GM19467 (cell line): ENCODE results near the gene GOLGA6A.
"Not testable (repeated sequence)": the region's sequence is repeated elsewhere in the genome, so short reads cannot be mapped to it uniquely, and the experiment has no call there.

ENCODE experiments used
- ATAC-seq: cut with Tn5 transposase; IDR thresholded peaks from one replicate; pipeline ENCODE4 v1.9.1; 2021; ENCODE audit warnings: mild to moderate bottlenecking, moderate library complexity; ENCODE audit not compliant: unreplicated experiment

Gene GOLGA6A

DNA sequence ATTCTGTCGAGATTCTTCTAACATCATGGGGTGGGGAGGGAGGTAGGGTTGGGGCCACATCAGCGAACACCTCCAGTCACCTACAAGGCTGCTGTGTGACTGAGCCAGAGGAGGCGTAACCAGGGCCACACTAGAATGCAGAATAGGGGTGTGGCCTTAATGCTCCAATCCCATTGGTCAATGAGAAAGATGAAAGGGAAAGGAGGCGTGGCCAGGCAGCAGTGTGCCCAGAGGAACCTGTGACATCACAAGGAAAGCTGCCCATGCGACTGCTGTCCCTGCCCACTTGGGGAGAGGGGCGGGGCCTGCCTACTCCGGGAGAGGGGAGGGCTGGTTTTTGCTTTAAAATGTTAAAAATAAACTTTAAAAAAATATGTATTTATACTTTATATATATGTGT lies at the start of gene GOLGA6A:
GOLGA6A (minus strand) TSS at position 101 of the 400 bp plus-strand sequence; CDS start at position 60, 41 bp downstream.
- ATAC-seq, result not testable (repeated sequence)

DNA sequence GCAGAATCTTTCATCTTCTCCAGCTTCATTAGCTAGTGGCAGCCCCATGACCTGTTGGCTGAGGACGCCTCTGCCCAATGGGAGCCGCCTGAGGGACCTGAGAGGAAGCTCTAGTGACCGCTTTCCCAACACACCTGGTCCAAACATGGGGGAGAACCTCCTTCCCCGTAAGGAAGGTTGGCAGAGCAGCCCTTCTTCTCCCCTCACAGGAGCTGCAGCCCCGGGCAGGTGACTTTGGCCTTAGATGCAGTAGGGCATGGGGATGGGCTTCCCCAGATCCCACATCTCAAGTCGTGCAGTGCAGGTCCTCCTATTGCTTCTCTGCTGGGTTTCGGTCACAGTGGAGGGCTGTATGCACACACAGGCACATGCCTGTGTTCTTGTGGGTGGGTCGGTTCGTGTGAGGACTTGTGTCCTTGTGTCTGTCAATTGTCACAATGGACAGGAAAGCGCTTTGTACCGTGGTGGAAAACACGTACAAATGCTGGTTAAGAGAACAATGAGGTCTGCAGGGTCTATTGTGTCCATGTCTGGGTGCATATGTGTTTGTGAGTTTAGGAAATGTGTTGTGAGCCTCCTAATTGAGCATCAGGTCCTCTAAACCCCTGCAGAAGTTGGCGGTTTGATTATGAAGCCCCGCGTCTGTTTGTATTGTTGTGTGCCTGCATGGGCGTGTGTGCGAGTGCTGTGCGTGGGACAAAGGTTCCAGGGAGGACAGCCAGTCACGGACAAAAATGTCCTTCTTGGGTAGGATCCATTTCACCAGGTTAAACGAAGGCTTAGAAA lies 49.5 kb upstream of the GOLGA6A start:
- no peak for ATAC-seq

DNA sequence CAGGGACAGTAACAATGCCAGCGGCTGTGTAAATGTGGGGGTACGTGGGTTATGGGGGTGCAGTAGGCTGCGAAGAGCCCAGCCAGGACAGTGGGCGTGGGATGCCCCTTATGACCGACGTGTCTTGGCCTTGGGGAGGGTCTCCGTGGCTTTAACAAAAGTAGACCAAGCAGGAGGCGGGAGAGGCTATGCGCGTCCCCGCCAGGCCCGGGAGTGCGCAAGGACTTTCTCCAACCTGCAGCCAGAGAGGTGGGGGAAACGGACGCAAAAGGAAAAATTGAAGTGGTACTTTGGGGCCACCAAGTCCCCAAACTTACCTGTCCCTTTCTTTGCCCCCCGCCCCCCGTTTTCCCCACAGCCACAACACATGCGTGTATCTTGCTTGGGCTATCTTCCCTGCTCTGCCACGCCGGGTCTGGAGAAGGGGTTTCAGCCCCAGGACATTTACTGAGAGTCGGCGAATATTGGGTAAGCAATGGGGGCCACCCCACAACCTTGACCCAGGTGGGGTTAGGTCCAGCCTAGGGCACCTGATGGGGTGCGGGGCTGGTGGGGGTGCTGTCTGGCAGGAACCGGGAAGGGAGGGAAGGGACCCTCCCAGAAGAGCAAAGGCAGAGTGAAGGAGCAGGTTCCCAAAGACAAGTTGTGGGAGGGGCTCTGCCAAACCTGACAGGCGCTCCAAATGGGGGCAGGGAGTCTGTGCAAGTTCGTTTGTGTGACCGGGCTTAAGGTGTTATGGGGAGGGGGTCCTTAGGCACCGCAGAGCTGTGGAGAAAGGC lies 48.7 kb upstream of the GOLGA6A start:
- no peak for ATAC-seq

GRCh38 chr15:74130155-74130848 lies 48.0 kb upstream of the GOLGA6A start, which contains the start of gene ISLR2:
ISLR2 (plus strand) TSS chr15:74130586; CDS start chr15:74132755, 2,169 bp downstream.
- ATAC-seq, result no peak

- no peak for ATAC-seq
These were observed 47.3 kb upstream of the GOLGA6A start for GRCh38 chr15:74129586-74130154.

DNA sequence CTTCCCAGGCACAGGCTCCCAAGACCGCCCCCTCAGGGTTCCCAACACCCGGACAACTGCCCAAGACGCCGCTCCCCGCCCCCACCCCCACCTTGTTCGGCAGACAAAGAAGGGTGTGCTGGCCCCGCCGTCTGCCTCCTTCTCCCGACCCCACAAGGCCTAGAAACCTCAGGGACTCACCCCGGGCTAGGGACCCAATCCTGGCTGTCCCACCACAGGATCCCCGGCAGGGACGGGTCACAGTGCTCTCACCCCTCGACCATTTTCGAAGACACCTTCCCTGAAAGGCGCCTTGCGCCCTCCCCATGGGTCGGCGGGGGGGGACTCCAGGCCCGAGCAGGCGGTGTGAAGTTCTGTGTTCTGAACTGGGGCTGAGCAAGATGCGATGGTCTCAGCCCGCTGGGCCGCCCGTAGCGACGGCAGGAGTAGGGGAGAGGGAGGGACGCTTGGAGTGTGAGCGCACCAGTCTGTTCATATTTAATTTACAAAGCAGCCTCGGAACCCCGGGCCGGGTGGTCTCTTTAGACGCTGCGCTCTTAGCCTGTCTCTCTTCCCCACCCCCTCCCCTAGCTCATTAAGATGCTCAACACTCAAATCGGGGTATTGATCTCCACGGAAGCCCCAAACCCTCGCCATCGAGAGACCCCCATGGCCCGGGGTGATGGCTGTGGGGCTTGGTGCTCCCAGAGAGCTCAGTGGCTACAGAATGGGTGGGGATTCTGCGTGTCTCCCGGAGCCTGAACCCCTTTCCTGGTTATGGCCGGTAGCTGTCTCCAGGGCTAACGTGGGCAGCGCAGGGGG lies 46.6 kb upstream of the GOLGA6A start:
- no peak for ATAC-seq

DNA sequence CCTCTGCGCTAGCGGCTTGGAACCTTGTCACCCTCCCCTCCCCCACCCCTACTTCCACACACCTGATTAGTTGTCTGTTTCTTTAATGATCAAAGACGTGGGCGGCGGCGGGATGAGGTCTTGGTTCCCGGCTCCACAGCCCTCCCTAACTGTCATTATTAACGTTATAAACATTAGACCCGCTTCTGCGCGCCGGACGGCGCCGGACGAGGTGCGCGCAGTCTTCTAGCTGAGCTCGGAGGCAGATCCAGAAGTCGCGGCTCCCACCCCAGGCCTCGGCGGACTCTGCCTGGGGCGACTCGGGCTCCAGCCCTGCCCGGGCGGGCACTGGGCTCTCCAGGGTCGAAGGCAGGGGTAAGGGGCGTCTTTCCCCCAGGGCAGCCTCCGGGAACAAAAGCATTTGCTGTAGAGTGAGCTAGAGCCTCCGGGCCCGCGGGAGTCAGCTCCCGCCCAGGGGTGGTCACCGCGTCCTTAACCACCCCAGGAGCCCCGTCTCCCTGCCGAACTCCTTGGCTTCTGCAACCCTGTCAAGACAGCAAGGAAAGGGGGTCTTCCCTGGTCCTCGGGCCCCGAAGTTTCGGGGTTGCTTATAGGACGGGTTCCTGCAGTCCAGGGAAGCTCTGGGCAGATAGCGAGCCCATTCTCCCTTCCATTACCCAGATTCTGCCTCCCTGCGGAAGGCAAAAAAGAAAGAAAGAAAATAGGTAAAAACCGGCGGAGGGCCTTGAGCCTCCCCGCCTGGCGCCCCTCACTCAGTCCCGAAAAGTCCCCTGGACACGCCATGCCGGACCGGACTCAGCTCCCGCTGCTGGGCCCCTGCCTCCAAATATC lies 45.8 kb upstream of the GOLGA6A start:
- no peak for ATAC-seq

DNA sequence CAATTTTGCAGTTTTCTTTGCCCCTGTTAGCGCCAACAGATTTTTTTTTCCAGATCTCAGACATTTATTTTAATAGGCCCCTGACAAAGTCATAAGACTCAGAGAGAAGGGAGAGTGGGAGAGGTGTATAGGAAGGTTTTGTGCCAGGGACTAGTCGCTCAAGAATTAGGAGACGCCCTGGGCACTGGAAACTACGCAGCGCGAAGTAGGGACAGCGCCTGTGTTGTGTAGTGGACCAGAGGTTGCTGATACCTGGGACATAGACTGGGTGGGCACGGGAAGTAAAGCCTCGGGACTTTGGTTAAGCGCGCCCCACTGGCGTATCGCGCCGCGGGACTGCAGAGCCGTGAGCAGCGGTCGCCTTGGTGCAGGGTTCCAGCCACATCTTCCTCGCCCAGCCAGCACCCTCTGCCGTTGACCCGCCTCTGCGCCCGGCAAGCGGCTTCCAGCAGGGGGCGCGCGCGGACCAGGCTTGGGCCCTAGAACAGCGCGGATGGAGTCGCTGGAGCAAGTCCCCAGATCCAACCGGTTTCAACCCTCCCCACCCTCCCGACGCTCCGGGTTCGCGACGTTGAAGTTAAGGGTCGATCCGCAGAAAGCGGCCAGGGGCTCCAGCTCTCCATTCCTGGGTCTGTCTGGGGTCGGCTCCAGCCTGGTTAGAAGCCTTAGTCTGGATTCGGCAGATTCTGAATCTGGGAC lies 45.1 kb upstream of the GOLGA6A start:
- ATAC-seq, result no peak

DNA sequence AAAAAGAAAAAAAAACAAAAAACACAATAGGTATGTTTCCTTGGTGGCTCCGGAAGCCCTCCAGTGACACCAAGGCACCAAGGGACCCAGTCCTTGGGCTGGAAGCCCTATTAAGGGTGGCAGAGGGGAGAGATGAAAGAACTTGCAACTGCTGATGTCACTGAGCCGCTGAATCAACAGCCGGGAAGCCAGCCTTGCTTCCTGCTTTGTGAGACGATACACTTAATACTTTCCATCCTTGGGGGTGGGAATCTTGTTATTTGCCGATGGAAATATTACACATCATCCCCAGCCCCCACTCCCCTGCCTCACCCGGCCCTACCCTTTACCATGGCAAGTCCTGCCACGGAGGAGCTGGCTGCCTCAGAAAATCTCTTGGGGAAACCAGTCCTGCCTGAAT lies 42.4 kb upstream of the GOLGA6A start:
- no peak for ATAC-seq

DNA sequence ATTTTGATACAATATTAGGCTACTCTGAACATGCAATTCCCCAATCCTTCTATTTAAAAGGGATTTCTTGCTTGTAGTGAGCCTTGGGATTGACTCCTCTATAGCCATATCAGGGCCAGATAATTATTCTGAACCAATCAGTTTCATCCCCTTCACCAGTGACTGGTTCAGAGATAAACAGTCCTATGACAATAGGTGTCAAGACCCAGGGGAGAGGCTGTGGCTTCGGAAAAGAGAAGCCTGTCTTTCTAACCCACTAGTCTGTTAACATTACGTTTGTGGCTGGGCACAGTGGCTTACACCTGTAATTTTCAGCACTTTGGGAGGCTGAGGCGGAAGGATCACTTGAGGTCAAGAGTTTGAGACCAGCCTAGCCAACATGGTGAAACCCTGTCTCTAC lies 41.8 kb upstream of the GOLGA6A start:
- ATAC-seq, result no peak

GRCh38 chr15:74123658-74124057 lies 41.3 kb upstream of the GOLGA6A start:
- no peak for ATAC-seq

DNA sequence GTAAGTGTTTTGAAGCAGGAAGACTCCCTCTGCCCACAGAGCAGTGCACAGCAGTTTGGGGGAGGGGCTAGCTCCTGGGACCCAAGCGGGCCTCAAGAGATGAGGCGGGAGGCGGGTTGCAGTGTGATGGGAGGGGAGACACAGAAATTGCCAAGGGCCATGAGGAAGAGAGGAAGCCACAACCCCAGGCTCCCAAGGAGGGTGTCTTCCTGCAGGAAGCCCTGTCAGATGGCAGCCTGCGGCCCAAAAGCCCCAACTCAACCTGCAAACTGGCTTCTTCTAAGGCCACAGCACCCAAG lies 40.7 kb upstream of the GOLGA6A start:
- no peak for ATAC-seq

- no peak for ATAC-seq
These were observed 40.2 kb upstream of the GOLGA6A start for GRCh38 chr15:74122403-74123130.

DNA sequence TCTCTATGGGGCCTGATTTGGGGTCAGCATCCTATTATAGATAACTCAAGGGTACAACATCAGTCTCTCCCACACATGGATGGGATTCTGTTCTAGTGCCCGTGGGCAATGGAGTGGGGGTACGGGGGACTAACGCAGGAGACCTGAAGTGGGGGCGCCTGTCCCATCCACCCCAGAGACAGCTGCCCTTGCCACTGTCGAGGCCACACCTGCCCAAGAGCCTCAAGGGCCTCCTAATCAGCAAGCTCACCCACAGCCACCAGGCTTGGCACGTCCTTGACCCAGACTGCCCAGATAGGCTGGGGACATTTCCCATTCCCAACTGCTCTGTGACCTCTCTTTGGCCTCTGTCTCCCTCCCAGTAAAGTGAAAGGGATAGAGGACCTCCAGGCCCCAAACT lies 39.5 kb upstream of the GOLGA6A start:
- ATAC-seq, result no peak

GRCh38 chr15:74121039-74121438 lies 38.7 kb upstream of the GOLGA6A start:
- no peak for ATAC-seq

DNA sequence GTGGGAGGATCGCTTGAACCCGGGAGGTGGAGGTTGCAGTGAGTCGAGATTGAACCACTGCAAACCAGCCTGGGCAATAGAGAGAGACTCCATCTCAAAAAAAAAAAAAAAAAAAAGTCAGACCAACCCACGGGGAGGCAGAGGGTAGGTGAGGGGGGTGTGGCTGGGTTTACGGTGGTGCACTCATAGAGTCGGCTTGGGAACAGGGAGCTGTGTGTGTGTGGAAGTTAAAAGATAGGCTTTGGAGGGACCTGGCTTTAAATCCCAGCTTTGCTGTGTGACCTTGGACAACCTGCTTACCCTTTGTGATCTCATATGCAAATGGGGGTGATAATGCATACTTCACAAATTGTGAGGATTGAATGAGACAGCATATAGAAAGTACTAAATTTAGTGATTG lies 38.1 kb upstream of the GOLGA6A start:
- ATAC-seq, result no peak

- no peak for ATAC-seq
These were observed 27.4 kb upstream of the GOLGA6A start for GRCh38 chr15:74109713-74110112.

DNA sequence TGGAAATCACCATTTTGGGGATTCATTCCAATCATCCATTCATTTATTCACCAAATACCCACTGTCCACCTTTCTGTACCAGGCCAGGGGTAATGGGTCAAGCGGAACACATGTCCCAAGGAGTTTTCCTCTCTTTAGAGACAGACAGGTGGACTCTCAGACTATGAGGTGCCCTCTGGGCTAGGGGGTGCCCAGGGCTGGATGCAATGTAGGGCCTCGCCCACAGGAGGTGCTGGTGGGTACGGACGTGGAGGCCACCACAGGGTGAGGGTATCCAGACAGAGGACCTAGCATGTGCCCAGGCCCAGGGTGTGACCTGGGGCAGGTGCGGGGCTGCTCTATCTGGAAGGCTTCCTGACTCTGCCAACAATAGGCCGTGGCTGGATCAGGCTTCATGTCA lies 26.3 kb upstream of the GOLGA6A start:
- not testable (repeated sequence) for ATAC-seq
